ENCODE data around the gene NKTR.
A peak's percentile ranks its signal among the peaks of the same experiment; 100 is the strongest.

NKTR gene

GRCh38 chr3:42654331-42655201 is 54.1 kb downstream of the NKTR start:
- H2BK120ac ChIP-seq (ENCODE audit: low read depth, low read length) = peak overlapping the region; percentile 73
- peak overlapping the region; percentile 98 for H3K18ac ChIP-seq (ENCODE audit: low read length)
- peak overlapping the region; percentile 8 for H4K8ac ChIP-seq (ENCODE audit: low read depth, low read length)
- peak overlapping the region; percentile 87 for H3K4me2 ChIP-seq (ENCODE audit: insufficient read depth, low read length, poor library complexity, severe bottlenecking)
- no peak overlapping the region for H2BK12ac ChIP-seq (ENCODE audit: low read length)
- peak overlapping the region; percentile 87 for H3K23ac ChIP-seq (ENCODE audit: low read depth, low read length, poor library complexity)
- H3K4me3 ChIP-seq (ENCODE audit: low read length in 2 of 2) = peak overlapping the region; percentile 65 to 87
- H2AFZ ChIP-seq (ENCODE audit: low read length) = peak overlapping the region; percentile 94
- H3K36me3 ChIP-seq (replicated peaks in 1 of 2; ENCODE audit: control insufficient read depth in 2 of 2, insufficient read depth in 2 of 2, low read length in 2 of 2) = peaks cover 6 to 13% of the 10 kb centered on the region in 2 donors
- H3K4ac ChIP-seq (ENCODE audit: low read length) = no peak overlapping the region
- no peak overlapping the region for H3K27ac ChIP-seq (replicated peaks; ENCODE audit: low read length)
- no peaks in the 10 kb centered on the region for H3K27me3 ChIP-seq (ENCODE audit: control insufficient read depth in 3 of 3, insufficient read depth in 3 of 3, low read depth in 1 of 3, low read length in 3 of 3)
- peak overlapping the region; percentile 84 for H3K14ac ChIP-seq (ENCODE audit: low read length)
- peak; percentile 71 for DNase-seq (ENCODE audit: low spot score)
- H3K9ac ChIP-seq (ENCODE audit: low read depth, low read length, poor library complexity) = peak overlapping the region; percentile 94
- no peaks in the 10 kb centered on the region for H3K9me3 ChIP-seq (replicated peaks in 1 of 2; ENCODE audit: control insufficient read depth in 2 of 2, insufficient read depth in 1 of 2, low read depth in 1 of 2, low read length in 2 of 2)
- H2BK5ac ChIP-seq (ENCODE audit: low read length) = no peak overlapping the region
- H2AK5ac ChIP-seq (ENCODE audit: low read depth, low read length) = peak overlapping the region; percentile 100
- no CpG with 5 or more reads among the region's 94 CpGs for WGBS, 2 donors (ENCODE audit: extremely low coverage in 2 of 2, insufficient read length in 2 of 2, insufficient replicate concordance in 1 of 2)
- H2BK15ac ChIP-seq (ENCODE audit: low read length) = peak overlapping the region; percentile 99
- peaks cover 4% of the 10 kb centered on the region for H3K79me1 ChIP-seq (ENCODE audit: low read depth, low read length)
- H4K91ac ChIP-seq (ENCODE audit: low read depth, low read length, poor library complexity) = peak overlapping the region; percentile 23
- peaks cover 18 to 24% of the 10 kb centered on the region in 2 donors for H3K4me1 ChIP-seq (ENCODE audit: control insufficient read depth in 2 of 2, insufficient read depth in 1 of 2, low read depth in 1 of 2, low read length in 2 of 2)

GRCh38 chr3:42655331-42655888 is 54.9 kb downstream of the NKTR start:
- H3K4ac ChIP-seq (ENCODE audit: low read length) = no peak overlapping the region
- peak overlapping the region; percentile 87 for H3K23ac ChIP-seq (ENCODE audit: low read depth, low read length, poor library complexity)
- no peaks in the 10 kb centered on the region for H3K27me3 ChIP-seq (ENCODE audit: control insufficient read depth in 3 of 3, insufficient read depth in 3 of 3, low read depth in 1 of 3, low read length in 3 of 3)
- H3K18ac ChIP-seq (ENCODE audit: low read length) = peak overlapping the region; percentile 90
- H2AFZ ChIP-seq (ENCODE audit: low read length) = no peak overlapping the region
- no peak for DNase-seq (ENCODE audit: low spot score)
- no peak overlapping the region for H4K8ac ChIP-seq (ENCODE audit: low read depth, low read length)
- WGBS, 2 donors (ENCODE audit: extremely low coverage in 2 of 2, insufficient read length in 2 of 2, insufficient replicate concordance in 1 of 2) = no CpG with 5 or more reads among the region's 4 CpGs
- H2BK120ac ChIP-seq (ENCODE audit: low read depth, low read length) = peak overlapping the region; percentile 96
- H3K79me1 ChIP-seq (ENCODE audit: low read depth, low read length) = peaks cover 4% of the 10 kb centered on the region
- H3K4me1 ChIP-seq (ENCODE audit: control insufficient read depth in 2 of 2, insufficient read depth in 1 of 2, low read depth in 1 of 2, low read length in 2 of 2) = peaks cover 18 to 24% of the 10 kb centered on the region in 2 donors
- H3K4me3 ChIP-seq (ENCODE audit: low read length in 2 of 2) = peak overlapping the region; percentile 65 to 87
- peak overlapping the region; percentile 83 for H3K9ac ChIP-seq (ENCODE audit: low read depth, low read length, poor library complexity)
- no peak overlapping the region for H2BK12ac ChIP-seq (ENCODE audit: low read length)
- H3K27ac ChIP-seq (replicated peaks; ENCODE audit: low read length) = no peak overlapping the region
- peaks cover 6 to 8% of the 10 kb centered on the region in 2 donors for H3K36me3 ChIP-seq (replicated peaks in 1 of 2; ENCODE audit: control insufficient read depth in 2 of 2, insufficient read depth in 2 of 2, low read length in 2 of 2)
- peak overlapping the region; percentile 87 for H3K4me2 ChIP-seq (ENCODE audit: insufficient read depth, low read length, poor library complexity, severe bottlenecking)
- peak overlapping the region; percentile 99 for H2BK15ac ChIP-seq (ENCODE audit: low read length)
- H2BK5ac ChIP-seq (ENCODE audit: low read length) = no peak overlapping the region
- peak overlapping the region; percentile 64 for H4K91ac ChIP-seq (ENCODE audit: low read depth, low read length, poor library complexity)
- H3K14ac ChIP-seq (ENCODE audit: low read length) = peak overlapping the region; percentile 84
- peak overlapping the region; percentile 100 for H2AK5ac ChIP-seq (ENCODE audit: low read depth, low read length)
- no peaks in the 10 kb centered on the region for H3K9me3 ChIP-seq (replicated peaks in 1 of 2; ENCODE audit: control insufficient read depth in 2 of 2, insufficient read depth in 1 of 2, low read depth in 1 of 2, low read length in 2 of 2)

- H2BK12ac ChIP-seq (ENCODE audit: low read length) = no peak overlapping the region
- peak overlapping the region; percentile 22 for H2BK120ac ChIP-seq (ENCODE audit: low read depth, low read length)
- no peak overlapping the region for H4K91ac ChIP-seq (ENCODE audit: low read depth, low read length, poor library complexity)
- H3K9me3 ChIP-seq (replicated peaks in 1 of 2; ENCODE audit: control insufficient read depth in 2 of 2, insufficient read depth in 1 of 2, low read depth in 1 of 2, low read length in 2 of 2) = no peaks in the 10 kb centered on the region
- H3K36me3 ChIP-seq (replicated peaks in 1 of 2; ENCODE audit: control insufficient read depth in 2 of 2, insufficient read depth in 2 of 2, low read length in 2 of 2) = peaks cover 6 to 8% of the 10 kb centered on the region in 2 donors
- H3K4ac ChIP-seq (ENCODE audit: low read length) = no peak overlapping the region
- H3K9ac ChIP-seq (ENCODE audit: low read depth, low read length, poor library complexity) = no peak overlapping the region
- peak overlapping the region; percentile 59 for H3K23ac ChIP-seq (ENCODE audit: low read depth, low read length, poor library complexity)
- H3K4me2 ChIP-seq (ENCODE audit: insufficient read depth, low read length, poor library complexity, severe bottlenecking) = no peak overlapping the region
- no peak overlapping the region for H3K4me3 ChIP-seq (ENCODE audit: low read length in 2 of 2)
- DNase-seq (ENCODE audit: low spot score) = no peak
- no peak overlapping the region for H2BK15ac ChIP-seq (ENCODE audit: low read length)
- H4K8ac ChIP-seq (ENCODE audit: low read depth, low read length) = no peak overlapping the region
- no peak overlapping the region for H3K14ac ChIP-seq (ENCODE audit: low read length)
- H3K27me3 ChIP-seq (ENCODE audit: control insufficient read depth in 3 of 3, insufficient read depth in 3 of 3, low read depth in 1 of 3, low read length in 3 of 3) = no peaks in the 10 kb centered on the region
- H2BK5ac ChIP-seq (ENCODE audit: low read length) = peak overlapping the region; percentile 58
- H3K18ac ChIP-seq (ENCODE audit: low read length) = peak overlapping the region; percentile 65
- H2AK5ac ChIP-seq (ENCODE audit: low read depth, low read length) = peak overlapping the region; percentile 86
- H2AFZ ChIP-seq (ENCODE audit: low read length) = no peak overlapping the region
- H3K4me1 ChIP-seq (ENCODE audit: control insufficient read depth in 2 of 2, insufficient read depth in 1 of 2, low read depth in 1 of 2, low read length in 2 of 2) = peaks cover 18 to 24% of the 10 kb centered on the region in 2 donors
- no peak overlapping the region for H3K27ac ChIP-seq (replicated peaks; ENCODE audit: low read length)
- WGBS, 2 donors (ENCODE audit: extremely low coverage in 2 of 2, insufficient read length in 2 of 2, insufficient replicate concordance in 1 of 2) = no CpG with 5 or more reads among the region's 6 CpGs
- peaks cover 4% of the 10 kb centered on the region for H3K79me1 ChIP-seq (ENCODE audit: low read depth, low read length)
Measured at GRCh38 chr3:42655980-42656679, 55.6 kb downstream of the NKTR start.

Measured in neuronal stem cell (in vitro differentiated cells).